Choroid plexus epithelial cell (primary cell): ENCODE data around the gene MLXIP.

Experiments
- DNase-seq: peaks from one replicate; pipeline ENCODE4 v3.0.0-alpha.2; 2010; ENCODE audit warnings: low read depth
- H3K4me3 ChIP-seq: 2 replicates; pipeline ENCODE4 v1.5.1; 2011; ENCODE audit warnings: low read depth, mild to moderate bottlenecking, control low read depth, low read length, moderate library complexity
- TF ChIP-seq, protein P1 (sequence below): conservative IDR thresholded peaks from 2 replicates; pipeline ENCODE4 v1.5.1; 2011; ENCODE audit warnings: low read depth, mild to moderate bottlenecking, control low read depth, inconsistent platforms, low read length, moderate library complexity

Gene MLXIP, protein sequence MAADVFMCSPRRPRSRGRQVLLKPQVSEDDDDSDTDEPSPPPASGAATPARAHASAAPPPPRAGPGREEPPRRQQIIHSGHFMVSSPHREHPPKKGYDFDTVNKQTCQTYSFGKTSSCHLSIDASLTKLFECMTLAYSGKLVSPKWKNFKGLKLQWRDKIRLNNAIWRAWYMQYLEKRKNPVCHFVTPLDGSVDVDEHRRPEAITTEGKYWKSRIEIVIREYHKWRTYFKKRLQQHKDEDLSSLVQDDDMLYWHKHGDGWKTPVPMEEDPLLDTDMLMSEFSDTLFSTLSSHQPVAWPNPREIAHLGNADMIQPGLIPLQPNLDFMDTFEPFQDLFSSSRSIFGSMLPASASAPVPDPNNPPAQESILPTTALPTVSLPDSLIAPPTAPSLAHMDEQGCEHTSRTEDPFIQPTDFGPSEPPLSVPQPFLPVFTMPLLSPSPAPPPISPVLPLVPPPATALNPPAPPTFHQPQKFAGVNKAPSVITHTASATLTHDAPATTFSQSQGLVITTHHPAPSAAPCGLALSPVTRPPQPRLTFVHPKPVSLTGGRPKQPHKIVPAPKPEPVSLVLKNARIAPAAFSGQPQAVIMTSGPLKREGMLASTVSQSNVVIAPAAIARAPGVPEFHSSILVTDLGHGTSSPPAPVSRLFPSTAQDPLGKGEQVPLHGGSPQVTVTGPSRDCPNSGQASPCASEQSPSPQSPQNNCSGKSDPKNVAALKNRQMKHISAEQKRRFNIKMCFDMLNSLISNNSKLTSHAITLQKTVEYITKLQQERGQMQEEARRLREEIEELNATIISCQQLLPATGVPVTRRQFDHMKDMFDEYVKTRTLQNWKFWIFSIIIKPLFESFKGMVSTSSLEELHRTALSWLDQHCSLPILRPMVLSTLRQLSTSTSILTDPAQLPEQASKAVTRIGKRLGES

DNA sequence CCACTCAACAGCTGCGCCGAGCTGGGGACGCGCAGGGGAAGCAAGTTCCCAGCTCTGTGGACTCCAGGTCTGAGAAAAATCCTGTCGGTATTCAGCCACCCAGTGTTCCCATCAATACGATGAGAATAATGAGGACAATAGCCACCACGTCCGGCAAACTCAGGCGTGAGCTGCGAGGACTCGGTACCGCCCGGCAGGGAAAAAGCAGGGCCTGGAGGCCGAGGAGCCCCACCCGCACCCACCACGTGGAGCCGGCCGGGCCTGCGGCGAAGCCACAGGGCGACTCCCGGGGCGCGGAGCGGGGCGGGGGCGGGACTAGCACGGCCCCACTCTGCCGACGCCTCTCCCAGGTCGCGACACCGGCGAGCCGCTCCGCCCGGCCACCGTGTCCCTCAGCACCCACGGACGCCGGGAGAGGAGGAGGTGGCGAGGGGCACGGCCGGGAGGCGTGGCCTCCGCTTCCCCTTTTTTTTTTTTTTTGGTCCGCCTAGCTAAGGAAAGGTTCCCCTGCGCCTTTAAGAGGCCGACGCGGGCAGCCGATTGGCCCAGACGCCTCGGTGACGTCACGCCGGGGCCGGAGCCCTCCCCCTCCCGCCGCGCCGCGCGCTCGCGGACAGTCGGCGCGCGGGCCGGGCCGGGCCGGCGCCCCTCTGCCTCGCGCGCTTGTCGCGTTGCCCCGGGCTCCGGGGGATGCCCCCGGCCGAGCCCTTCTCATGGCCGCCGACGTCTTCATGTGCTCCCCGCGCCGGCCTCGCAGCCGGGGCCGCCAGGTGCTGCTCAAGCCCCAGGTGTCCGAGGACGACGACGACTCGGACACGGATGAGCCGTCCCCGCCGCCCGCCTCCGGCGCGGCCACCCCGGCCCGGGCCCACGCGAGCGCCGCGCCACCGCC lies at the start of gene MLXIP:
MLXIP (plus strand) TSS at position 616 of the 892 bp plus-strand sequence; CDS start at position 714, 98 bp downstream.
- DNase-seq = peak; percentile 94
- H3K4me3 ChIP-seq = peak within 1 kb of the TSS; percentile 88
- TF ChIP-seq, protein P1, sequence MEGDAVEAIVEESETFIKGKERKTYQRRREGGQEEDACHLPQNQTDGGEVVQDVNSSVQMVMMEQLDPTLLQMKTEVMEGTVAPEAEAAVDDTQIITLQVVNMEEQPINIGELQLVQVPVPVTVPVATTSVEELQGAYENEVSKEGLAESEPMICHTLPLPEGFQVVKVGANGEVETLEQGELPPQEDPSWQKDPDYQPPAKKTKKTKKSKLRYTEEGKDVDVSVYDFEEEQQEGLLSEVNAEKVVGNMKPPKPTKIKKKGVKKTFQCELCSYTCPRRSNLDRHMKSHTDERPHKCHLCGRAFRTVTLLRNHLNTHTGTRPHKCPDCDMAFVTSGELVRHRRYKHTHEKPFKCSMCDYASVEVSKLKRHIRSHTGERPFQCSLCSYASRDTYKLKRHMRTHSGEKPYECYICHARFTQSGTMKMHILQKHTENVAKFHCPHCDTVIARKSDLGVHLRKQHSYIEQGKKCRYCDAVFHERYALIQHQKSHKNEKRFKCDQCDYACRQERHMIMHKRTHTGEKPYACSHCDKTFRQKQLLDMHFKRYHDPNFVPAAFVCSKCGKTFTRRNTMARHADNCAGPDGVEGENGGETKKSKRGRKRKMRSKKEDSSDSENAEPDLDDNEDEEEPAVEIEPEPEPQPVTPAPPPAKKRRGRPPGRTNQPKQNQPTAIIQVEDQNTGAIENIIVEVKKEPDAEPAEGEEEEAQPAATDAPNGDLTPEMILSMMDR = no peak

DNA sequence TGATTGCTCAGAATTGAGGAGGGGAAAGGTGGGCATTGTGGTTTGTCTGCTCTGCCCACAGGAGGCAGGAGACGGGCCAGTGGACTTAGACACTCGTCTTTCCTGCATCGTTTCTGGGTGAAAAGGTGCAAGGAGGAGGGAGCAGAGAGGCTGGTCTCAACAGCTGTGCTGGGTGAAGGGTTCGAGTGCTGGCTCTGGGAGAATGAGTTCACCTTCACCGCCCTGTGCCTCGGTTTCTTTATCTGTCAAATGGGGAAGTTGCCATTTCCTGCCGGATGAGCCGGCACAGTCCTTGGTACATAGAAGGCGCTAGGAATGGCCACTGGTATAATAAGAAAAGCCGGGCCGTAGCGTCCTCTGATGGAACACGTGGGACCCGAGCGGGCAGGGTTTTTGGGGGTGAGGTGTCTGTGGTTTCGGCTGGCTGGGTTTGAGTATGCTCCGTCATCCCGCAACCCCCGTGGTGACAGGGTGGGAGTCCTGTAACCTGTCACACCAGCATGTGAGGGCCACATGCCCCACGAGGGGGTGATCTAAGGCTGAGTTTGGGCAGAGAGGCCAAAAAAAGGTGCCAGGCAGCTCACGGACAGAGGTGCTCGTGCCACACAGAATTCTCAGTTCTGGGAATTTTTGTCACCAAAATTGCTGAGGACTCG lies 49.5 kb upstream of the MLXIP start:
- TF ChIP-seq, protein P1 = no peak
- no peak overlapping the region for H3K4me3 ChIP-seq
- no peak for DNase-seq

DNA sequence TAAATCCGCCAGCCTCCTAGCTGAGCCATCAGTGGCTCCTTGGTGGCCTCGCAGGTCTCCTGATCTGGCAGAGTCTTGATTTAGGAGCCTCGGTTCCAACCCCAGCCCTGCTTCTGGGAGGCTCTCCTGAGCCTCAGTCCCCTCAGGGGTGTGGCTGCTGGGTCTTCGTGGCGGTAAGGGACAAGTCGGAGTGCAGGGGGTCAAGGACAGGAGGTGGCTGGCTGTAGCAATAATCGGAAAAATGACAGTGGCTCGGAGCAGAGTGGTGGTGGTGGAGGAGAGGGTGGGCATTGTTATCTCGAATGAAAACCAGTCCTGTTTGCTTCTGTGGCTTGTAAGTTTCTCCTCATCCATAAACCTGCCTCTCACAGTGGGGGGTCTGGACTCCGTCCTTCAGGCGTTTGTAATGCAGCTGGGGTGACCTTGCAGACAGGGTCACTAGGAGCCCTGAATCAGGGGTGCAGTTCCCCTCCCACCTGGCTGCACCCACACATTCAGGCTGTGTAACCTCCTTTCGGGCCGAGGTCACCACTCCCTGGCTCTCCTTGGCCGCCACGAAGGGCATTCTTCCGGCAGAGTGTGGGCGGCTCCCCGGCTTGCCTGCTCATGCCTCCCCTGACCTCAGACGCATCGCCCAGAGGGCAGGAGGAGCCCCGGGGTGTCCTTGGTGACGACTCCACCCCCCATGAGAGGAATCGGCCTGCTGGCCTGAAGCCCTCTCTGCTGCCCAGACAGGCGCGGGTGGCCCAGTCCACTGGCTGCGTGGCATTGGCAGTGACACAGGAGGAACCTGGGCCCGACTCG lies 48.7 kb upstream of the MLXIP start:
- TF ChIP-seq, protein P1 = no peak
- H3K4me3 ChIP-seq = no peak overlapping the region
- DNase-seq = no peak

DNA sequence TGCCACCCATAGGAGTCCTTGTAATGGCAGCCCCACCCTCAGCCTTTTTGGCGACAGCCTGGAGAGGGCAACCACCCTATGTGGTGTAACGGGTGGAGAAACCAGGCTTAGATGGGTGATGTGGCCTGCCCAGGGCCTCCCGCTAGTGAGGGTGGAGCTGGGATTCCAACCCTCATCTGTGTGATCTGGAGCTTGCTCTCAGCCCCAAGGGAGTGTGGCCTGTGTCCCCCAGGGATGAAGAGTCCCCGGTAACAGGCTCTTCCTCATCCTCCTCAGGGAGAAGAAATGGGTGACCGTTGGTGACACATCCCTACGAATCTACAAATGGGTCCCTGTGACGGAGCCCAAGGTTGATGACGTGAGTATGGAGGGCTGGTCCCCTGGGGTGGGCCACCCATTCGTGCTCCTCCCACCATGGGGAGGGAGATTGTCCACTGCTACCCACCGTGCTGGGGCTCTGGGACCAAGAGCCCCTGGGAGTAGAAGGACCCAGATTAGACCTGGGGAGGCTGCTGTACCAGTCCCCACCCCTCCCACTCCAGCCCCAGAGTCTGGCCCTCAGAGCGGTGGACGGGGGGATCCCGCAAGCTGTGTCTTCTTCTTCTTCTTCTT lies 48.0 kb upstream of the MLXIP start:
- no peak overlapping the region for H3K4me3 ChIP-seq
- TF ChIP-seq, protein P1 = no peak
- no peak for DNase-seq

DNA sequence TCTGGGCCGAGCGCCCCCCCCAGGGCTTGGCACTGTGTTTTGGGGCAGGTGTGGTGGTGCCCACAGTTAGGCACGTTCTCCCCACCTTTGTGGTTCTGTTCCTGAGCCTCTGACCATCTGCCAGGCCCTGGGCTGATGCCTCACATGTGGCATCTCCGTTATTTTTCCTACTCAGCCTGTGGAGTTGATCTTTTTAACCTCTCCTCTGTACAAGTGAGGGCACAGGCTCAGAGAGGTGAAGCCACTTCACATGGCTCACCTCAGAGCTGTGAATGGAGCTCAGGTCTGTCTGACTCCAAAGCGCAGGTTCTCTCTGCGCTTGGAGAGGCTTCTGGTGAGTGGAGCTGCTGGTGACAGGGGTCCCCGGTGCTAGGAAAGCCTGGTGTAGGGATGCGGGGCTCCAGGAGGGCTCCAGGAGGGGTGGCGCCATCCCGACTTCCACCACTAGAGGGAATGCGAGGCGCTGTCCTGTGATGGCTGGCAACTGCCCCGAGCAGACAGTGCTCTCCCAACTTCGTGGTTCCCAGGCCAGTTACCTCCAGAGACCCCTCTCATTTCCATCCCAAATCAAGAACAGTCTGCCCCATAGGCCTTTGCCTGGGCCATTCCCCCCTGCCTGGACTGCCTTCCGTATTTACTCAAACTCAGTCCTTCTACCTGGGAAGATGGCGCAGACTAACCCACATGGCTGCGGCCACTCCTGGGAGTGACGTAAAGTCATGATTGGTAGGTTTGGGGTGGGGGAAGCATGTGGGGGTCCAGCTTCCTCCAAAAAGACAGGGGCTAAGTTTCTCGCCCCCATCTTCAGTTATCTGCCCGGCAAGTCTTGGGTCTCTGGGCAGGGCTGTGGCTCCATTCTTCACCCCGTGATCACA lies 47.0 kb upstream of the MLXIP start:
- TF ChIP-seq, protein P1 = peak; percentile 83
- no peak overlapping the region for H3K4me3 ChIP-seq
- peak; percentile 44 for DNase-seq
